Activated naive CD4-positive, alpha-beta T cell treated with anti-CD3 and anti-CD28 coated beads, Interleukin-2, amount 50 U/mL, for 72 hours (primary cell): ENCODE results near the gene GRIA4. TPM values are rescaled to one million over a fixed set of nuclear protein-coding genes. Genes with fewer than 3 reads are reported as not detected.
"Not testable (repeated sequence)": the region's sequence is repeated elsewhere in the genome, so short reads cannot be mapped to it uniquely, and the experiment has no call there.

ENCODE experiments used
- ATAC-seq, 2 donors: fragments of 150-1000 bp; cut with Tn5 transposase; 2 replicates each; pipeline ENCODE4 v1.10.0; 2021; ENCODE audit warnings: mild to moderate bottlenecking in 2 of 2, moderate library complexity in 2 of 2
- DNase-seq, 2 donors: peaks; one replicate each; pipeline ENCODE4 v3.0.0; 2021 to 2022; ENCODE audit warnings: low spot score in 2 of 2
- H3K27ac Mint-ChIP-seq, 2 donors: one replicate each; pipeline ENCODE4 v1.8.0; 2022; ENCODE audit warnings: mild to moderate bottlenecking in 2 of 2, mixed read lengths in 2 of 2
- H3K36me3 Mint-ChIP-seq, 2 donors: one replicate each; pipeline ENCODE4 v1.8.0; 2022; ENCODE audit warnings: mixed read lengths in 2 of 2
- H3K9me3 Mint-ChIP-seq, 2 donors: one replicate each; pipeline ENCODE4 v1.8.0; 2022; ENCODE audit warnings: mixed read lengths in 2 of 2
- total RNA-seq, 2 donors: library from RNA; stranded (reverse); gene quantifications; one replicate each; pipeline ENCODE4 v1.2.3, GENCODE V29; 2022

GRIA4 gene
- total RNA-seq, 2 donors from 2014 or later = not detected

GRCh38 chr11:105738986-105739795 lies 129.3 kb downstream of the GRIA4 start:
- ATAC-seq (no peak), DNase-seq (no peak)
- Mint-ChIP-seq H3K36me3 (no peaks in the 10 kb centered on the region), H3K9me3 (peaks cover 0 to 6% of the 10 kb centered on the region in 2 donors), H3K27ac (no peak overlapping the region)

GRCh38 chr11:105740164-105740903 lies 130.5 kb downstream of the GRIA4 start:
- DNase-seq = no peak
- H3K36me3 Mint-ChIP-seq = no peaks in the 10 kb centered on the region
- H3K27ac Mint-ChIP-seq = no peak overlapping the region
- peaks cover 0 to 6% of the 10 kb centered on the region in 2 donors for H3K9me3 Mint-ChIP-seq
- ATAC-seq = no peak

GRCh38 chr11:105741488-105742020 lies 131.7 kb downstream of the GRIA4 start:
- Mint-ChIP-seq H3K27ac (no peak overlapping the region), H3K9me3 (peaks cover 0 to 6% of the 10 kb centered on the region in 2 donors), H3K36me3 (no peaks in the 10 kb centered on the region)
- ATAC-seq (no peak), DNase-seq (no peak)

- no peak for ATAC-seq
- no peaks in the 10 kb centered on the region for H3K36me3 Mint-ChIP-seq
These were observed 144.4 kb downstream of the GRIA4 start for GRCh38 chr11:105754260-105754659.

GRCh38 chr11:105754716-105755115 lies 144.8 kb downstream of the GRIA4 start:
- Mint-ChIP-seq H3K36me3 (no peaks in the 10 kb centered on the region), H3K27ac (no peak overlapping the region), H3K9me3 (no peaks in the 10 kb centered on the region)
- DNase-seq = no peak
- ATAC-seq = no peak

More at GRCh38 chr11:105754260-105754659, 144.4 kb downstream of the GRIA4 start:
- Mint-ChIP-seq H3K27ac (no peak overlapping the region), H3K9me3 (peaks cover 0 to 1% of the 10 kb centered on the region in 2 donors)
- DNase-seq = no peak

GRCh38 chr11:105757107-105757506 lies 147.2 kb downstream of the GRIA4 start:
- Mint-ChIP-seq H3K9me3 (no peaks in the 10 kb centered on the region), H3K36me3 (no peaks in the 10 kb centered on the region), H3K27ac (no peak overlapping the region)
- ATAC-seq (no peak), DNase-seq (no peak)

GRCh38 chr11:105763594-105763993 lies 153.7 kb downstream of the GRIA4 start:
- Mint-ChIP-seq H3K36me3 (no peaks in the 10 kb centered on the region), H3K27ac (no peak overlapping the region), H3K9me3 (no peaks in the 10 kb centered on the region)
- DNase-seq (no peak), ATAC-seq (no peak)

- Mint-ChIP-seq H3K36me3 (no peaks in the 10 kb centered on the region), H3K9me3 (no peaks in the 10 kb centered on the region), H3K27ac (no peak overlapping the region)
- DNase-seq (no peak), ATAC-seq (no peak)
These were observed 158.1 kb downstream of the GRIA4 start for GRCh38 chr11:105767931-105768330.

GRCh38 chr11:105769627-105770026 lies 159.8 kb downstream of the GRIA4 start:
- H3K36me3 Mint-ChIP-seq = no peaks in the 10 kb centered on the region
- DNase-seq (no peak), ATAC-seq (no peak)
- no peaks in the 10 kb centered on the region for H3K9me3 Mint-ChIP-seq
- no peak overlapping the region for H3K27ac Mint-ChIP-seq

GRCh38 chr11:105773452-105773851 lies 163.6 kb downstream of the GRIA4 start:
- H3K36me3 Mint-ChIP-seq, H3K9me3 Mint-ChIP-seq, DNase-seq, H3K27ac Mint-ChIP-seq: not testable (repeated sequence)
- ATAC-seq = peak in 1 of 2 donors; percentile 48

- DNase-seq = no peak
- no peak for ATAC-seq
These were observed 165.0 kb downstream of the GRIA4 start for GRCh38 chr11:105774899-105775298.

GRCh38 chr11:105780781-105781525 lies 171.1 kb downstream of the GRIA4 start:
- no peak for DNase-seq
- no peaks in the 10 kb centered on the region for H3K9me3 Mint-ChIP-seq
- H3K36me3 Mint-ChIP-seq = no peaks in the 10 kb centered on the region
- no peak overlapping the region for H3K27ac Mint-ChIP-seq
- no peak for ATAC-seq

More at GRCh38 chr11:105774899-105775298, 165.0 kb downstream of the GRIA4 start:
- H3K9me3 Mint-ChIP-seq = no peaks in the 10 kb centered on the region
- H3K36me3 Mint-ChIP-seq = no peaks in the 10 kb centered on the region
- no peak overlapping the region for H3K27ac Mint-ChIP-seq

GRCh38 chr11:105781807-105782206 lies 171.9 kb downstream of the GRIA4 start:
- Mint-ChIP-seq H3K36me3 (no peaks in the 10 kb centered on the region), H3K9me3 (no peaks in the 10 kb centered on the region), H3K27ac (no peak overlapping the region)
- ATAC-seq (no peak), DNase-seq (no peak)

- no peak overlapping the region for H3K27ac Mint-ChIP-seq
- H3K9me3 Mint-ChIP-seq = no peaks in the 10 kb centered on the region
- H3K36me3 Mint-ChIP-seq = no peaks in the 10 kb centered on the region
- DNase-seq (no peak), ATAC-seq (no peak)
These were observed 173.3 kb downstream of the GRIA4 start for GRCh38 chr11:105783216-105783615.

GRCh38 chr11:105785850-105786249 lies 176.0 kb downstream of the GRIA4 start:
- not testable (repeated sequence) for H3K27ac Mint-ChIP-seq, H3K9me3 Mint-ChIP-seq, ATAC-seq, DNase-seq, H3K36me3 Mint-ChIP-seq

GRCh38 chr11:105786741-105787140 lies 176.9 kb downstream of the GRIA4 start:
- ATAC-seq (no peak), DNase-seq (no peak)
- no peak overlapping the region for H3K27ac Mint-ChIP-seq
- H3K36me3 Mint-ChIP-seq = no peaks in the 10 kb centered on the region
- H3K9me3 Mint-ChIP-seq = no peaks in the 10 kb centered on the region
